Vagina (tissue), 2 donors: ENCODE measurements around the gene STARD4. TPM values are rescaled to one million over a fixed set of nuclear protein-coding genes. Genes with fewer than 3 reads are reported as not detected.

Experiments
- DNase-seq, 2 donors: peaks; one replicate each; pipeline ENCODE4 v3.0.0-alpha.2; 2017; ENCODE audit errors: extremely low spot score in 2 of 2
- H3K27ac ChIP-seq: fragments of 200-600 bp; sonication (generic); one replicate; pipeline ENCODE4 v1.5.1; 2019
- H3K27me3 ChIP-seq: fragments of 200-600 bp; sonication (generic); one replicate; pipeline ENCODE4 v1.5.1; 2019
- H3K36me3 ChIP-seq, 2 donors: fragments of 200-600 bp; sonication (generic); one replicate each; pipeline ENCODE4 v1.5.1; 2017 to 2019
- H3K4me1 ChIP-seq: fragments of 200-600 bp; sonication (generic); one replicate; pipeline ENCODE4 v1.5.1; 2019
- H3K4me3 ChIP-seq, 2 donors: fragments of 200-600 bp; sonication (generic); 1 replicate in 1 of 2; 2 replicates in 1 of 2; pipeline ENCODE4 v1.5.1; 2016 to 2019
- H3K9me3 ChIP-seq: fragments of 200-600 bp; sonication (generic); one replicate; pipeline ENCODE4 v1.5.1; 2019
- POLR2A ChIP-seq, 2 donors: fragments of 450-650 bp; IDR thresholded peaks; one replicate each; pipeline ENCODE4 v1.6.1; 2017; ENCODE audit warnings: antibody characterized with exemption in 2 of 2, mild to moderate bottlenecking in 2 of 2, moderate library complexity in 2 of 2
- POLR2AphosphoS5 ChIP-seq, 2 donors: sonication (generic); formaldehyde crosslinking; IDR thresholded peaks; one replicate each; pipeline ENCODE4 v1.9.0; 2017; ENCODE audit warnings: antibody characterized with exemption in 2 of 2, mild to moderate bottlenecking in 2 of 2, low read depth in 1 of 2; ENCODE audit not compliant: insufficient read depth in 1 of 2
- intact Hi-C: fragments of 100-400 bp; cut with DNase I; formaldehyde crosslinking; loops from one replicate; pipeline ENCODE4 v1.15.1; 2023
- total RNA-seq: library from RNA; depleted of rRNA; stranded (reverse); fragments of >200 nt; gene quantifications from one replicate; pipeline ENCODE4 v1.2.3, GENCODE V29; 2016
- TF ChIP-seq, protein P1 (sequence below), 3 experiments: fragments of 450-650 bp in 2 of 3; fragments of 200-600 bp in 1 of 3; sonication (generic) in 1 of 3; IDR thresholded peaks; one replicate each; pipeline ENCODE4 v1.5.1; 2017 to 2019; ENCODE audit warnings: antibody characterized with exemption in 3 of 3, mild to moderate bottlenecking in 2 of 3, moderate library complexity in 2 of 3

Gene STARD4
- total RNA-seq, 1 donor from 2014 or later = 18.9 TPM

DNA sequence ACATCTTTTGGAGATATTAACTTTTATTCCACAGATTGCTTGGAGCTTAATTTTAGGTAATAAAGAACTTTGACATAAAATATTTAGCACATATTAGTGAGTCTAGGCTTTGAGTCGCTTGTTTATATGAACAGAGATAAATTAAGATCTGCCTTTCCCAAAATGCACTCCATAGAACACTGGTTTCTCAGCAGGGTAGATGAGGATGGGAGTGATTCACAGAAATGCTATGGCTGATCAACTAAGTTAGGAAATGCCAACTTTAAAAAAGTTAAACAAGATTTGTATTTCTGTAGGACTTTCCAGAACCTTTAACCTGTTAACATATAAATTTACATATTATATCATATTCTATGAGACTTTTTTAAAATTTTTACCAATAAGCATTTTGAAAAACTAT is 65.2 kb downstream of the STARD4 start:
- Histone ChIP-seq H3K36me3 (no peaks in the 10 kb centered on the region), H3K27ac (no peak overlapping the region), H3K27me3 (no peaks in the 10 kb centered on the region), H3K4me3 (no peak overlapping the region), H3K9me3 (no peaks in the 10 kb centered on the region), H3K4me1 (no peaks in the 10 kb centered on the region)
- DNase-seq = no peak
- intact Hi-C loops = no loop called here
- TF ChIP-seq POLR2AphosphoS5 (IDR thresholded peaks at IDR 0.05; ENCODE audit: insufficient read depth in 1 of 2, low read depth in 1 of 2) (no peak), POLR2A (IDR thresholded peaks at IDR 0.05) (no peak)
- TF ChIP-seq, protein P1, sequence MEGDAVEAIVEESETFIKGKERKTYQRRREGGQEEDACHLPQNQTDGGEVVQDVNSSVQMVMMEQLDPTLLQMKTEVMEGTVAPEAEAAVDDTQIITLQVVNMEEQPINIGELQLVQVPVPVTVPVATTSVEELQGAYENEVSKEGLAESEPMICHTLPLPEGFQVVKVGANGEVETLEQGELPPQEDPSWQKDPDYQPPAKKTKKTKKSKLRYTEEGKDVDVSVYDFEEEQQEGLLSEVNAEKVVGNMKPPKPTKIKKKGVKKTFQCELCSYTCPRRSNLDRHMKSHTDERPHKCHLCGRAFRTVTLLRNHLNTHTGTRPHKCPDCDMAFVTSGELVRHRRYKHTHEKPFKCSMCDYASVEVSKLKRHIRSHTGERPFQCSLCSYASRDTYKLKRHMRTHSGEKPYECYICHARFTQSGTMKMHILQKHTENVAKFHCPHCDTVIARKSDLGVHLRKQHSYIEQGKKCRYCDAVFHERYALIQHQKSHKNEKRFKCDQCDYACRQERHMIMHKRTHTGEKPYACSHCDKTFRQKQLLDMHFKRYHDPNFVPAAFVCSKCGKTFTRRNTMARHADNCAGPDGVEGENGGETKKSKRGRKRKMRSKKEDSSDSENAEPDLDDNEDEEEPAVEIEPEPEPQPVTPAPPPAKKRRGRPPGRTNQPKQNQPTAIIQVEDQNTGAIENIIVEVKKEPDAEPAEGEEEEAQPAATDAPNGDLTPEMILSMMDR (IDR thresholded peaks at IDR 0.05) = no peak

Other genes with a start within 250 kb of the STARD4 start
- 6.1 TPM for gene NREP, start 244.7 kb upstream of the STARD4 start, total RNA-seq